ENCODE results near the gene IFI30.
"Not testable (repeated sequence)": the region's sequence is repeated elsewhere in the genome, so short reads cannot be mapped to it uniquely, and the experiment has no call there.

The IFI30 gene

GRCh38 chr19:18194554-18195238 lies 21.1 kb downstream of the IFI30 start:
- H3K4me3 ChIP-seq (ENCODE audit: low read length) = no peak overlapping the region; the same call in none of the 2 replicates
- no peak for DNase-seq (ENCODE audit: low read depth, low spot score)

- no peak overlapping the region for H3K4me3 ChIP-seq (ENCODE audit: low read length)
- DNase-seq (ENCODE audit: low read depth, low spot score) = no peak
These were observed 22.9 kb downstream of the IFI30 start for GRCh38 chr19:18196511-18196845.

GRCh38 chr19:18197306-18197705 lies 23.7 kb downstream of the IFI30 start:
- no peak for DNase-seq (ENCODE audit: low read depth, low spot score)
- no peak overlapping the region for H3K4me3 ChIP-seq (ENCODE audit: low read length)

- DNase-seq (ENCODE audit: low read depth, low spot score) = no peak
- H3K4me3 ChIP-seq (ENCODE audit: low read length) = no peak overlapping the region
These were observed 24.3 kb downstream of the IFI30 start for GRCh38 chr19:18197941-18198340.

GRCh38 chr19:18198374-18198773 lies 24.8 kb downstream of the IFI30 start:
- DNase-seq (ENCODE audit: low read depth, low spot score) = no peak
- H3K4me3 ChIP-seq (ENCODE audit: low read length) = no peak overlapping the region

- H3K4me3 ChIP-seq (ENCODE audit: low read length) = 0 out of 2 replicates have a peak overlapping the region, but pooled peaks have one; percentile 84
- no peak for DNase-seq (ENCODE audit: low read depth, low spot score)
These were observed 28.8 kb downstream of the IFI30 start for GRCh38 chr19:18202397-18202777.

GRCh38 chr19:18202778-18203407 lies 29.3 kb downstream of the IFI30 start:
- peak overlapping the region; percentile 84 for H3K4me3 ChIP-seq (ENCODE audit: low read length)
- DNase-seq (ENCODE audit: low read depth, low spot score) = no peak

GRCh38 chr19:18203408-18203862 lies 29.8 kb downstream of the IFI30 start:
- no peak for DNase-seq (ENCODE audit: low read depth, low spot score)
- peak overlapping the region; percentile 84 for H3K4me3 ChIP-seq (ENCODE audit: low read length)

- H3K4me3 ChIP-seq (ENCODE audit: low read length) = peak within 1 kb of the TSS; percentile 84
These were observed 30.3 kb downstream of the IFI30 start, which contains the start of gene RAB3A for GRCh38 chr19:18203863-18204393. TSS of gene RAB3A (minus strand) at chr19:18204042. CDS start at chr19:18202740, 1,302 bp downstream.

GRCh38 chr19:18204394-18205199 lies 31.0 kb downstream of the IFI30 start:
- peak; percentile 51 for DNase-seq (ENCODE audit: low read depth, low spot score)
- H3K4me3 ChIP-seq (ENCODE audit: low read length) = peak overlapping the region; percentile 65

More at GRCh38 chr19:18203863-18204393, 30.3 kb downstream of the IFI30 start, which contains the start of gene RAB3A:
- peak; percentile 99 for DNase-seq (ENCODE audit: low read depth, low spot score)

- H3K4me3 ChIP-seq (ENCODE audit: low read length) = peak overlapping the region; percentile 65
These were observed 31.7 kb downstream of the IFI30 start for GRCh38 chr19:18205200-18205892.

GRCh38 chr19:18206018-18206417 lies 32.4 kb downstream of the IFI30 start:
- no peak for DNase-seq (ENCODE audit: low read depth, low spot score)
- H3K4me3 ChIP-seq (ENCODE audit: low read length) = no peak overlapping the region

More at GRCh38 chr19:18205200-18205892, 31.7 kb downstream of the IFI30 start:
- DNase-seq (ENCODE audit: low read depth, low spot score) = no peak

- DNase-seq (ENCODE audit: low read depth, low spot score) = no peak
- H3K4me3 ChIP-seq (ENCODE audit: low read length) = no peak overlapping the region
These were observed 34.7 kb downstream of the IFI30 start for GRCh38 chr19:18208098-18208951.

- DNase-seq (ENCODE audit: low read depth, low spot score); H3K4me3 ChIP-seq (ENCODE audit: low read length): not testable (repeated sequence)
These were observed 36.3 kb downstream of the IFI30 start for GRCh38 chr19:18209912-18210311.

- H3K4me3 ChIP-seq (ENCODE audit: low read length) = no peak overlapping the region
- DNase-seq (ENCODE audit: low read depth, low spot score) = no peak
These were observed 38.1 kb downstream of the IFI30 start for GRCh38 chr19:18211683-18212082.

- DNase-seq (ENCODE audit: low read depth, low spot score) = no peak
- H3K4me3 ChIP-seq (ENCODE audit: low read length) = no peak overlapping the region
These were observed 41.3 kb downstream of the IFI30 start for GRCh38 chr19:18214779-18215433.

GRCh38 chr19:18216789-18217188 lies 43.2 kb downstream of the IFI30 start:
- no peak for DNase-seq (ENCODE audit: low read depth, low spot score)
- no peak overlapping the region for H3K4me3 ChIP-seq (ENCODE audit: low read length)

- no peak for DNase-seq (ENCODE audit: low read depth, low spot score)
- no peak overlapping the region for H3K4me3 ChIP-seq (ENCODE audit: low read length)
These were observed 44.5 kb downstream of the IFI30 start for GRCh38 chr19:18218159-18218558.
